GM13976 (cell line): ENCODE measurements around the gene FN1.

ENCODE experiments used
- DNase-seq: peaks from one replicate; pipeline ENCODE4 v3.0.0; 2012; ENCODE audit warnings: low spot score
- CTCF ChIP-seq: IDR thresholded peaks from 2 replicates; pipeline ENCODE4 v1.5.1; 2012; ENCODE audit warnings: borderline replicate concordance, mild to moderate bottlenecking; ENCODE audit not compliant: insufficient read depth; ENCODE audit errors: extremely low read depth, missing control alignments, control extremely low read depth
- in situ Hi-C: fragments of 300-500 bp; cut with MboI; formaldehyde crosslinking; loops from one replicate; pipeline ENCODE4 v1.12.0; 2022; ENCODE audit warnings: low sequenced_read_pairs, mixed read lengths, inconsistent platforms; ENCODE audit not compliant: unreplicated experiment

FN1 gene

GRCh38 chr2:215454519-215455246 lies 18.8 kb upstream of the FN1 start:
- TF ChIP-seq CTCF, result peak; percentile 62
- in situ Hi-C loops, result loop anchor here (10.0 kb wide), 1 partner anchor 480 kb away; no protein-coding TSS in a partner anchor
- peak; percentile 38 for DNase-seq

GRCh38 chr2:215452725-215453124 lies 16.9 kb upstream of the FN1 start:
- TF ChIP-seq CTCF, result no peak
- in situ Hi-C loops, result loop anchor here (10.0 kb wide), 1 partner anchor 482 kb away; no protein-coding TSS in a partner anchor
- DNase-seq, result no peak

GRCh38 chr2:215451012-215451756 lies 15.3 kb upstream of the FN1 start:
- no peak for DNase-seq
- in situ Hi-C loops, result loop anchor here (10.0 kb wide), 1 partner anchor 484 kb away; no protein-coding TSS in a partner anchor
- no peak for TF ChIP-seq CTCF

GRCh38 chr2:215450188-215451011 lies 14.5 kb upstream of the FN1 start:
- no peak for DNase-seq
- no peak for TF ChIP-seq CTCF
- in situ Hi-C loops, result loop anchor here (10.0 kb wide), 1 partner anchor 484 kb away; no protein-coding TSS in a partner anchor

GRCh38 chr2:215447673-215448081 lies 11.8 kb upstream of the FN1 start:
- in situ Hi-C loops, result no loop called here
- DNase-seq, result no peak
- TF ChIP-seq CTCF, result no peak

- TF ChIP-seq CTCF, result no peak
- in situ Hi-C loops, result no loop called here
- no peak for DNase-seq
These were observed 11.2 kb upstream of the FN1 start for GRCh38 chr2:215447056-215447455.
